ENCODE results near the gene GALNT10. TPM values are rescaled to one million over a fixed set of nuclear protein-coding genes. Genes with fewer than 3 reads are reported as not detected.

GALNT10 gene
- total and polyA plus RNA-seq, 2 of the 8 experiments (the other 6 are each of a cell fraction or from before 2014, with no cell fraction given) = 4.6 to 15.5 TPM

GRCh38 chr5:154267516-154267915 lies 77.0 kb downstream of the GALNT10 start (continued):
- TF ChIP-seq CHD7 (IDR thresholded peaks at IDR 0.05; ENCODE audit: insufficient replicate concordance, low read length) = no peak
